Stimulated activated CD4-positive, alpha-beta T cell treated with anti-CD3 and anti-CD28 coated beads, TNF-alpha, amount 100 ng/mL, for 24 hours (primary cell): ENCODE results near the gene E2F3.
"Not testable (repeated sequence)": the region's sequence is repeated elsewhere in the genome, so short reads cannot be mapped to it uniquely, and the experiment has no call there.

ENCODE experiments used
- DNase-seq, 3 experiments: peaks; one replicate each; pipeline ENCODE4 v3.0.0-alpha.2; 2020; ENCODE audit warnings: low read depth in 3 of 3

The E2F3 gene

GRCh38 chr6:20467437-20467836 is 65.8 kb downstream of the E2F3 start:
- no peak for DNase-seq

- DNase-seq = no peak
Measured at GRCh38 chr6:20468209-20468608, 66.5 kb downstream of the E2F3 start.

GRCh38 chr6:20472748-20473147 is 71.1 kb downstream of the E2F3 start:
- DNase-seq = no peak

DNA sequence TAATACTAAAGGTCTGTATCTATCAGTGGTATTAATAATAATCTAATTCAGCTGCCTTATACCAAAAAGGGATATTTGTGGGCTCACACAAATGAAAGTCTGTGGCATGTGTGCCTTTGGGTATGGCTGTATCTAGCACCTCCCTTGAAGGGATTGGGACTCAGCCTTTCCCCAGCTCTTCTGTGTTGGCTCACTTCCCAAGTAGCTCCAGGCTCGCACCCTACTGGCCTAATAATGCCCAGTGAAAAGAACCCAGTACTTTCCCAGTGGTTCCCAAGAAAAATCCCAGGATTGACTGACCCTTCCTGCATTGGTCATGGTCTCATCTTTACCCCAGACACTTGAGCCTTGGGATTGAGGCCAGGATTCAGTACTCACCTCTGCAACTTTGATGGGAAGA is 71.8 kb downstream of the E2F3 start:
- DNase-seq = no peak

DNA sequence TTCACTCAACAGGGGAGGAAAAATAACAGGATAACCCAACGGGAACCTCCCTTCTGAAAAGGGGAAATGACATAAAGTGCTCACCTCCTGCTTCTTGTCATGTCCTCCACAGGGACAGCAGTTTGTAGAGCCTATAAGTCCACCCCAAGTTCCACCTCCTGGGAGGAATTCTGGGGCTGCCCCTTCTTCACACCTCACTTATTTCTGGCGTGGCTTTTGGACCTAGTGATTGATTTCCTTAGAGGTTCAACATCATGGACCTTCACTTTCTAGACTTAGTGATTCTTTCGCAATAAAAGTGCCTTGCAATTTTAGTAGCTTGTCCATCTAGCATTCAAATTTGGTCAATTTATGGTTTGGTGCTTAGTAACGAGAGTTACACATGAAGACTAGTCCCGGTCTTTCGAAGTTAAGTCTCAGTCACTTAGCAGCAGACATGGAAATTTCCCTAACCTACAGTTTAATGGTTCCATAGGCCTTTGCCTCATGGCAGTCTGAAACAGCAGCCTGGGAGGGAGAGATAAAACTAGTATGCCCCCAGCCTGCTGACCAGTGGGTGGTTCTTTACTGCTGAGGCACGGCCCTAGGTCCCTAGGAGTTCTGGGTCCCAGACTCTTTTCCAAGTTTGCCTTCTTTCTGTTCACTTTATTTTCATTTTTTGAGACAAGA is 73.3 kb downstream of the E2F3 start:
- no peak for DNase-seq

GRCh38 chr6:20476501-20477043 is 74.9 kb downstream of the E2F3 start:
- no peak for DNase-seq

DNA sequence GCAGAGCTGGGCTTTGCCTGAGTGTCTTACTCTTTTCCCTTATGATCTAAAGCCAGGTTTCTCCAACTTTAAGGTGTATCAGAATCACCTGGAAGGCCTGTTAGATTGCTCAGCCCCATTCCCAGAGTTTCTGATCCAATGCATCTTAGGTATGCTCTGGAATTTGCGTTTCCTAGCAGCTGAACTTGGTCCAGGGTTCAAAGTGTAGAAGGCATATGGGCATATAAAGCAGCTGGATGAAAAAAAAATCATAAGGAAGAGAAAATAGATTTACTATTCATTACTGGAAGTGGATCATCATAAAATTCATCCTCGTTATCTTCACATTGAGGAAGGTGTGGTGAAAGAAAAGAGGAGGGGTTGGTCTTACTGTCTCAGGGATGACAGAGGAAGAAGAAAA is 75.8 kb downstream of the E2F3 start:
- no peak for DNase-seq

GRCh38 chr6:20479060-20479459 is 77.4 kb downstream of the E2F3 start:
- DNase-seq = no peak

DNA sequence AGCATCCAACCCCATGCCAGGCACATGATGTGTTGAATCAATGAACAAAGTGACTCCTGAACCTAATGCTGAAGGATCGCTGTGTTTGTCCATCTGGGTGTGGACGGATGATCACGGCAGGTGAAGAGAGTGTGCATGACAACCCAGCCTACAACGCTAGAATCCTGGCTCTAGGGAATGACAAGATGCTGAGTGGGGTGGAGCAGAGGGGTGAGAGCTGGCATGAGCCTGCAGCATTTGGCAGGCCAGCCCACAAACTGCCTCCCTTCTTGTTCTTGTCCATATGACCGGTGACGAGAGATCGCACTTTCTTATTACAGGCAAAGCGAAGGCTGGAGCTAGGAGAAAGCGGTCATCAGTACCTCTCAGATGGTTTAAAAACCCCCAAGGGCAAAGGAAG is 77.8 kb downstream of the E2F3 start:
- DNase-seq = no peak

DNA sequence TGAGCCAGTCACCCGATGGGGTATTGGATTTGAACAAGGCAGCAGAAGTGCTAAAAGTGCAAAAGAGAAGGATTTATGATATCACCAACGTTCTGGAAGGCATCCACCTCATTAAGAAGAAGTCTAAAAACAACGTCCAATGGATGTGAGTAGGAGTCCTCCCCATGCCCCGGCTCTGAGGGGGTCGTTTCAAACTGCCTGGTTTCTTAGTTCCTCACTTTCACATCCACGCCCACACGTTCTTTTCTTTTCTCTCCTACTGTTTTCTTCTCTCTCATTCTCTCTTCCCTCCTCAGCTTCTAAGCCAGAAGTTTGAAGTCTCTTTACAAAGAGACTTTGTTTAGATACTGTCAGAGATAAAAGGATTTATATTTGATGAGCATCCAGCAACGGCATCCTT is 79.6 kb downstream of the E2F3 start:
- no peak for DNase-seq

DNA sequence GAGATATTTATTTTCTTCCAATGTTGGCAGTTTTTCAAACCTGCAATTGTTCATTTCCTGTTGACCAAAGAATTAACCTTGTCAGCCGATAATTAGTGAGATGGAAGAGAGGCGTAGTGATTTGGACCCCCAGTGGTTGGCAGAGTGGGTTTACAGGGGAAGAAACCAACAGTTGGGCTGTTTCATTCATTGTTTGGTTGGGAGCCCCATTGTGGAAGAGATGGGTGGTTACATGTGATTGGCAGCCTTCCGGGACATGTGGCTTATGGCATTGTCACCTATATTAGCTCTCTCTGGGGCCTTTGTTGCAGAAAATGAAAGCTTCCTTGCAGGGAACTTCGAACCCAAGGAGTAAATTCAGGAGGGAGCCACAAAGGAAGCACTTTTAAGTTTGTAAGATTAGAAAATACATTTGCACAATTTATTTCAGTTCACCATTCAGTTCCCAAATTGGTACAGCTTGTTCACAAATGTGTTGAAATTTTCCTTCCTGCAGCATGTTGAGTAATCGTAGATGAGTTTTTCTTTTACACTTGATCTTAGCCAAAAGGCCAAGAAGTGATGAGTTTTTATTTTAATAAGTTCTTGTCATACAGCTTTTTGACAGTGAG is 82.3 kb downstream of the E2F3 start:
- DNase-seq = no peak

DNA sequence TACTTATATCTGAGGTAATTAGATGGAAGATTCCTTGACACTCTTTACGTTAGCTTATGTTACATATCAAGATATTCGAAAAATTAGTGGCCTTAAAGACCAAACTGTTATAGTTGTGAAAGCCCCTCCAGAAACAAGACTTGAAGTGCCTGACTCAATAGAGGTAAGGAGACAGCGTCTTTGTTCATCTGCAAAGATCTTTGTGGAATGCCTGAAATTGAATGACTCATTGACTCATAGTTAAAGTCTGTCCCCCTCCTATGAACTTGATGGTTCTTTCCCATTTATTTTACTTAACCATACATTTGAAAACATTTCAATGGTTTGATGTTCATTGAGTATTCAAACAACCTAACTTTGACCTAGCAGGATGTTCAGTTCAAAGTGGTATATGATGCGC is 85.0 kb downstream of the E2F3 start:
- no peak for DNase-seq

DNA sequence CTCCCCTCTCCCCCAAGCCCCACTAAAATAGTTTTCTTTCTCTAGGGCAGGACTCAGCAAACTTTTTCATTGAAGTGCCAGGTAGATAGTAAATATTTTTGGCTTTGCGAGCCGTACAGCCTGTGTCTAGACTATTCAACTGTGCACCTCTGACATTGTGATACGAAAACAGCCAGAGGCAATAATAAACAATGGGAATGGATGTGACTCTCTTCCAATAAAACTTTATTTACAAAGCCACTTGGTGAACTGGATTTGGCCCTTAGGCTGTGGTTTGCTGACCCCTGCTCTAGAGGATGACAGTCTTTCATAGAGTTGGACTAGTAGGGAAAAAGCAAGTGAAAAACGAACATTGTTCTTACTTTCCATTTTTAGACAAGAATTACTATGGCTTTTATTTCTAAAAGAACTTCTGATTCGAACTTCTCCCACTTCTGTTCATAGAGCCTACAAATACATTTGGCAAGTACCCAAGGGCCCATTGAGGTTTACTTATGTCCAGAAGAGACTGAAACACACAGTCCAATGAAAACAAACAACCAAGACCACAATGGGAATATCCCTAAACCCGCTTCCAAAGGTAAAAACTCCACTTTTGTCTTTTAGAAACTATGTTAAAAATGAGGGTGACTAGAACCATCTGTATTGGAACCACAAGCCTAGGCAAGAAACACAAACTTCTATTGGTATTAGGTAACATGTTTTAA is 86.1 kb downstream of the E2F3 start:
- DNase-seq = no peak

- DNase-seq = no peak
Measured at GRCh38 chr6:20490591-20490990, 88.9 kb downstream of the E2F3 start.

- no peak for DNase-seq
Measured at GRCh38 chr6:20492099-20492498, 90.4 kb downstream of the E2F3 start.

DNA sequence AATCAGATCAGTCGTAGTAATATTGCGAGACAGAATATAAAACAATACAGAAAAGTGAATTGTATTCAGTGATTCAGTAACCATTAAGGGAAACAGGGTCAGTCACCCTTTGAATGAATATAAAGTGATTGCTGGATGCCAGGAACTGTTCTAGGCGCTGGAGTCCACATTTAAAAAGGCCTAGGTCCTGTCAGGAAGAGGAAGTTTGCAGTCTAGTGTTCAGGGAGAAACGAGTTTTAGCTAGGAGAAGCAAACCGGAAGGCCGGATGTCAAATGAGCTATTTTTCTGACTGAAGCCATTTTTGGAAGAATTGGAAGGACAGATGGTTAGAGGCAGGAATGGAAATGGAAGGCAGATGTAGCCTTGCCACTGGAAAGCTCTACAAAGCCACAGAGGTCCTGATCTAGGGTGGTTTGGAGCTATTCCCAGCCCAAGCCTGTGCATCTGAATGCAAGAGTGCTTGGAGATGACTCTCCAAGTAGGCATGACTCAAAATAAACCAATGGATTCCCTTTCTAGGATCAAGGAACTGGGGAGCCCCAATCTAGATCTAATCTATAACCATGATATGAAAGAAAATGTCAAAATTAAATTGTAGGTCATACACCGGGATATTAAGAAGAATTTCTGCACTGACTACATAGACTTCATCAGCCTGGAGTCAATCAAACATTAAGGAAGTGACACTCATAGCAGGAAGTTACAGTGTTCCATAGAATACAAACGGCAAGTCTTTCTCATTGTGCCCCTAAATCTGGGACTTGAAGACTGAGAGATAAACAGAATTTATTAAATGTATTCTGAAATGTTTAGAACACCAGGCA is 95.7 kb downstream of the E2F3 start:
- no peak for DNase-seq

DNA sequence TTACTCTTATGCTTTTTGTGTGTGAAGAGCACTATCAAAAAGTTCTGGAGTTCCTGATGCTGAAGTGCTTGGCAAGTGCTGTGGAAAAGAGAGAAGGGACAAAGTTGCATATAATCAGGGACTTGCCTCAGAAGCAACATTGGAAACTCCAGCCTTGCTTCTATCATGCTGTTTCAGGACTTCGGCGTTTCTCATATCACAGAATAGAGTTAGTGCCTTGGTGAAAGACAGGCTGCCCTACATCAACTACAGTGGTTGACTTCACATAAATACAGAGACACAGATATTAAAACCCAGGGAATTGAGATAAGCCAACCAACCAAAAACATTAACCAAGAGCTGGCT is 96.3 kb downstream of the E2F3 start:
- DNase-seq = no peak

DNA sequence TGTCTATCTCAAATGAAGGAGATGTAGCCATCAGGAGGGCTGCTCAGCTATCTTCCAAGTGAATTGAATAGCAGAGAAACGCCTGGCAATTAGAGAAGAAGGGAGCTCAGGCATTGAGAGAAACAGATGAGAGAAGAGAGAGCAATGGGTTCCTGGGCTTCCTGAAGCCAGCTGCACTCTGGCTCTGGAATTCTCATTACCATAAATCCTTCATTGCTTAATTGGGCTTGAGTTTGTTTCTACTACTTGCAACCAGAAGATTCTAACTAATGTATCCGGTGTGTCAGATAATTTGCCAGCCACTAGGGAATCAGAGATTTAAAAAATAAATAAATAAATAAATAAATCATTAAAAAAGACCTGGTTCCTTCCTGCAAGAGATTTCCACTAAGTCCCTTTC is 107.5 kb downstream of the E2F3 start:
- DNase-seq = no peak

- DNase-seq = no peak
Measured at GRCh38 chr6:20511852-20512251, 110.2 kb downstream of the E2F3 start.

- DNase-seq = not testable (repeated sequence)
Measured at GRCh38 chr6:20525208-20525607, 123.5 kb downstream of the E2F3 start.

GRCh38 chr6:20529086-20529448 is 127.4 kb downstream of the E2F3 start:
- not testable (repeated sequence) for DNase-seq

DNA sequence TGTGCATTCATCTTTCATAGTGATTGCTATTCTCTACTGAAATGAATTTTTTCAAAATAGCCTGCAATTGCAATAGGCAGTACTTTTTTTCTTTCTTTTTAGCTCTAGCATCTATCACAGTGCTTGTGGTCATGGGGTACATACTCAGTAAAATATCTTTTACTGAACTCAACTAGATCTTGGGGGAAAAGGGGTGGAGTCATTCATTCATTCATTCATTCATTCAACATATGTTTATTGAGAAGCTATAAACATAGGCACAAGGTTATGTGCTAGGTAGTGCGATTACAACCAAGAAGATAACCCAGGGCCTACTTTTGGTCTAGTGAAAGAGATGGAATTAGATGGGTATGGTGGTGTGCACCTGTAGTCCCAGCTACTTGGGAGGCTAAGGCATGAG is 131.2 kb downstream of the E2F3 start:
- no peak for DNase-seq
